Sigmoid colon (tissue), 7 donors: ENCODE results near the gene MRPL24. TPM values are rescaled to one million over a fixed set of nuclear protein-coding genes. Genes with fewer than 3 reads are reported as not detected.

Source experiments
- DNase-seq: peaks from one replicate; pipeline ENCODE4 v3.0.0-alpha.2; 2019
- H3K27ac ChIP-seq, 4 donors: fragments of 200-600 bp; sonication (generic); one replicate each; pipeline ENCODE4 v1.5.1; 2016 to 2019; ENCODE audit warnings: mild to moderate bottlenecking in 1 of 4
- H3K27me3 ChIP-seq, 3 donors: fragments of 200-600 bp; sonication (generic); one replicate each; pipeline ENCODE4 v1.5.1; 2019; ENCODE audit warnings: mild to moderate bottlenecking in 1 of 3
- H3K36me3 ChIP-seq, 4 donors: fragments of 200-600 bp; sonication (generic); one replicate each; pipeline ENCODE4 v1.5.1; 2016 to 2019
- H3K4me1 ChIP-seq, 4 donors: fragments of 200-600 bp; sonication (generic); one replicate each; pipeline ENCODE4 v1.5.1; 2017 to 2019
- H3K4me3 ChIP-seq, 4 donors: fragments of 200-600 bp; sonication (generic); one replicate each; pipeline ENCODE4 v1.5.1; 2017 to 2019; ENCODE audit warnings: mild to moderate bottlenecking in 2 of 4, moderate library complexity in 1 of 4
- H3K9me3 ChIP-seq, 4 donors: fragments of 200-600 bp in 3 of 4; sonication (generic) in 3 of 4; one replicate each; pipeline versions ENCODE4 v1.5.1 to v1.6.1; 2013 to 2019
- EP300 ChIP-seq, 4 donors: sonication (generic); formaldehyde crosslinking; IDR thresholded peaks; one replicate each; pipeline ENCODE4 v1.6.1; 2017; ENCODE audit warnings: antibody characterized with exemption in 4 of 4
- POLR2A ChIP-seq, 2 donors: fragments of 450-650 bp; IDR thresholded peaks; one replicate each; pipeline ENCODE4 v1.6.1; 2016; ENCODE audit warnings: antibody characterized with exemption in 2 of 2, mild to moderate bottlenecking in 2 of 2, moderate library complexity in 2 of 2
- POLR2AphosphoS5 ChIP-seq, 4 donors: sonication (generic); formaldehyde crosslinking; IDR thresholded peaks; one replicate each; pipeline ENCODE4 v1.6.1; 2017; ENCODE audit warnings: antibody characterized with exemption in 4 of 4
- WGBS, 2 donors: extraction: QIAGEN DNeasy Blood & Tissue Kit; methylation state at CpG; one replicate each; pipeline ENCODE4 v1.1.7; 2013; 5-methylcytosine and 5-hydroxymethylcytosine counted together
- intact Hi-C: fragments of 100-400 bp; cut with DNase I; formaldehyde crosslinking; loops from one replicate; pipeline ENCODE4 v1.15.1; 2023
- polyA plus RNA-seq, 3 donors: library from polyadenylated mRNA; stranded (reverse); fragments of 200-250 nt; gene quantifications; one replicate each; pipeline ENCODE4 v1.2.3, GENCODE V29; 2013
- total RNA-seq, 4 donors: library from RNA; depleted of rRNA; stranded (reverse); fragments of >200 nt; gene quantifications; one replicate each; pipeline ENCODE4 v1.1.0, GENCODE V29; 2016
- TF ChIP-seq, protein P1 (sequence below), 4 experiments: fragments of 450-650 bp in 3 of 4; fragments of 200-600 bp in 1 of 4; IDR thresholded peaks; one replicate each; pipeline ENCODE4 v1.5.1; 2016 to 2019; ENCODE audit warnings: antibody characterized with exemption in 4 of 4, mild to moderate bottlenecking in 3 of 4, moderate library complexity in 2 of 4
- donor health status: healthy with polysubstance abuse.
- donor health status: Bipolar disorder and iron deficiency.
- donor health status: healthy.

MRPL24 gene
- total and polyA plus RNA-seq, 7 donors, result 53.0 to 81.1 (median 68.5) TPM

DNA sequence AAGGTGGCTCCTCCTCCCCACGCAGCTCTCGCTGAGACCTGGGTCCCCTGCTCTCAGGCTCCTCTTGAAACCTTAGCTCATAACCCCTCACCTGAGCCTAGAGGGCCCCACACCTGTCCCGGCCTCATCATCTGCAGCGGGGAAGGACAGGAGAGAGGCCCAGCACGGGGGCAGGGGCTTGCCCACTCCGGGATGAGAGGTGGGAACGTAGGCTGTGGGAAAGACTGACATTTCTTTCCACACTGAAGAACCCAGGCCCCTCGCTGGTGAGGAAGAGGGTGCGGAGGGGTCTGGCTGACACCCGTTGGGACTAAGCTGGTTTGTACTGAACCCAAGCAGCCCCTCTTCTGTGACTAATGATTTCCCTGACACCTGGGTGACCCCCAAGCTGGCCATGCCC, 49.7 kb downstream of the MRPL24 start:
- no peak for DNase-seq
- TF ChIP-seq POLR2AphosphoS5 (IDR thresholded peaks at IDR 0.05) (no peak), EP300 (IDR thresholded peaks at IDR 0.05) (no peak), POLR2A (IDR thresholded peaks at IDR 0.05) (no peak)
- TF ChIP-seq, protein P1, sequence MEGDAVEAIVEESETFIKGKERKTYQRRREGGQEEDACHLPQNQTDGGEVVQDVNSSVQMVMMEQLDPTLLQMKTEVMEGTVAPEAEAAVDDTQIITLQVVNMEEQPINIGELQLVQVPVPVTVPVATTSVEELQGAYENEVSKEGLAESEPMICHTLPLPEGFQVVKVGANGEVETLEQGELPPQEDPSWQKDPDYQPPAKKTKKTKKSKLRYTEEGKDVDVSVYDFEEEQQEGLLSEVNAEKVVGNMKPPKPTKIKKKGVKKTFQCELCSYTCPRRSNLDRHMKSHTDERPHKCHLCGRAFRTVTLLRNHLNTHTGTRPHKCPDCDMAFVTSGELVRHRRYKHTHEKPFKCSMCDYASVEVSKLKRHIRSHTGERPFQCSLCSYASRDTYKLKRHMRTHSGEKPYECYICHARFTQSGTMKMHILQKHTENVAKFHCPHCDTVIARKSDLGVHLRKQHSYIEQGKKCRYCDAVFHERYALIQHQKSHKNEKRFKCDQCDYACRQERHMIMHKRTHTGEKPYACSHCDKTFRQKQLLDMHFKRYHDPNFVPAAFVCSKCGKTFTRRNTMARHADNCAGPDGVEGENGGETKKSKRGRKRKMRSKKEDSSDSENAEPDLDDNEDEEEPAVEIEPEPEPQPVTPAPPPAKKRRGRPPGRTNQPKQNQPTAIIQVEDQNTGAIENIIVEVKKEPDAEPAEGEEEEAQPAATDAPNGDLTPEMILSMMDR (IDR thresholded peaks at IDR 0.05), result no peak
- Histone ChIP-seq H3K4me3 (no peak overlapping the region), H3K4me1 (peaks cover 0 to 26% (median 13%) of the 10 kb centered on the region in 4 donors), H3K27me3 (peaks cover 4 to 45% (median 18%) of the 10 kb centered on the region in 3 donors), H3K27ac (no peak overlapping the region), H3K36me3 (no peaks in the 10 kb centered on the region), H3K9me3 (no peaks in the 10 kb centered on the region)
- intact Hi-C loops, result no loop called here
- WGBS, 2 donors, result 70 to 72% methylated on average over 10 of the region's 10 CpGs

DNA sequence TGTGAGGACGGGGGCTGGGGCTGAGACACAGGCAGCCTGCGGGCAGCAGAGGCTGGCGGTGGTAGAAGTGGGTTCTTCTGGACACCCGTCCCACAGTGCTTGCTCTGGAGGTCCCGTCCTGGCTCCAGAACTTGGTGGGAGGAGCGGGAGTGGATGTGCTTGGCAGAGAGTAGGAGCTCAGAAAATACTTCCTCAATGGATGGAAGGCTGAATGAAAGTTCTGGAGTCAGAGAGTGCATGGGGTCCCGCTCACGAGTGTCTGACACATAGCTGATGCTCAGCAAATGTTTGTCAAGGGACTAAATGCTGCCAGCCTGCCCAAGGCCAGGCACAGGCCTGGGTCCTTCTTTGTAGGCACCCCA, 50.2 kb downstream of the MRPL24 start:
- intact Hi-C loops, result no loop called here
- TF ChIP-seq, protein P1 (IDR thresholded peaks at IDR 0.05), result no peak
- TF ChIP-seq POLR2A (IDR thresholded peaks at IDR 0.05) (no peak), POLR2AphosphoS5 (IDR thresholded peaks at IDR 0.05) (no peak), EP300 (IDR thresholded peaks at IDR 0.05) (no peak)

DNA sequence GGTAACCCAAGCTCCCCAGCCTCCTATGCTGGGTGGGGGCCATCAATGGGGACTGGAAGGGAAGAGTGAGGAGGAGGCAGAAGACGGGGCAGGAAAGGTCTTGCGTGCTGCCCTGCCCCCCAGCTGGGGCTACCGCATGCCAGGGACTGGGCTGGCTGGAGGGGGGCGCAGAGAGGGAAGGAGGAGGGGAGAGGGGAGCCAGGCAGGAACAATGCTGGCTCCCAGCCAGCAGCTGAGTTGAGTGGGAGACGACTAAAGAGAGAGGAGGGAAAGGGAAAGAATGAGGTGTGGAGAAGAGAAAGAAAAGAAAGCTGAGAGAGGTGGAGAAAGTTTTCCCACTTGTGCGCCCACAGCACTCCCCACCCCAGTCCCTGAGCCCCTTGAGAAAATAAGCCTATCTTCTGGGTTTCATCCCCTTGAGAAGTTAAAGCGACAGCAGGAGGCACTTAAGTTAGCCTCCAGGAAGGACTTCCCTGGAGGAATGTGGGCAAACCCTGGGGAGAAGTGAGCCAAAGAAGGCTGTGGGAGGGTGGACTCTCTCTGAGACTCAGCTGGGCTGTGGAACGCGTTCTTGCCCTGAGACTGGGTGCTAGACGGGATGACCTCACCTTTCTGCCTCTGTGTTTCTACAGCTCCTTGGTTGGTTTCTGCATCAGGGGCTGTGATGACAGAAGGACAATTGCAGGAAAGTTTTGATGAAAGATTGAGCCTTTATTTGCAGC, 50.8 kb downstream of the MRPL24 start:
- H3K36me3 ChIP-seq, result no peaks in the 10 kb centered on the region
- H3K27ac ChIP-seq, result no peak overlapping the region
- no peak for DNase-seq
- TF ChIP-seq POLR2AphosphoS5 (IDR thresholded peaks at IDR 0.05) (no peak), EP300 (IDR thresholded peaks at IDR 0.05) (no peak)
- TF ChIP-seq, protein P1 (IDR thresholded peaks at IDR 0.05), result no peak
- peaks cover 0 to 26% (median 13%) of the 10 kb centered on the region in 4 donors for H3K4me1 ChIP-seq
- H3K27me3 ChIP-seq, result peaks cover 4 to 47% (median 18%) of the 10 kb centered on the region in 3 donors
- intact Hi-C loops, result loop anchor here (1.0 to 2.0 kb wide), 2 partner anchors 15 to 35 kb away; partner anchors contain the start of gene CRABP2
- WGBS, 2 donors, result 26 to 32% methylated on average over 10 of the region's 10 CpGs
- H3K4me3 ChIP-seq, result peak overlapping the region in 1 of 4 donors; percentile 0
- H3K9me3 ChIP-seq, result no peaks in the 10 kb centered on the region

More for the DNA sequence above, 50.2 kb downstream of the MRPL24 start:
- Histone ChIP-seq H3K4me3 (no peak overlapping the region), H3K9me3 (no peaks in the 10 kb centered on the region), H3K27me3 (peaks cover 4 to 45% (median 18%) of the 10 kb centered on the region in 3 donors), H3K36me3 (no peaks in the 10 kb centered on the region), H3K27ac (no peak overlapping the region), H3K4me1 (peaks cover 0 to 26% (median 13%) of the 10 kb centered on the region in 4 donors)
- 71 to 72% methylated on average over 8 of the region's 8 CpGs for WGBS, 2 donors
- DNase-seq, result no peak

DNA sequence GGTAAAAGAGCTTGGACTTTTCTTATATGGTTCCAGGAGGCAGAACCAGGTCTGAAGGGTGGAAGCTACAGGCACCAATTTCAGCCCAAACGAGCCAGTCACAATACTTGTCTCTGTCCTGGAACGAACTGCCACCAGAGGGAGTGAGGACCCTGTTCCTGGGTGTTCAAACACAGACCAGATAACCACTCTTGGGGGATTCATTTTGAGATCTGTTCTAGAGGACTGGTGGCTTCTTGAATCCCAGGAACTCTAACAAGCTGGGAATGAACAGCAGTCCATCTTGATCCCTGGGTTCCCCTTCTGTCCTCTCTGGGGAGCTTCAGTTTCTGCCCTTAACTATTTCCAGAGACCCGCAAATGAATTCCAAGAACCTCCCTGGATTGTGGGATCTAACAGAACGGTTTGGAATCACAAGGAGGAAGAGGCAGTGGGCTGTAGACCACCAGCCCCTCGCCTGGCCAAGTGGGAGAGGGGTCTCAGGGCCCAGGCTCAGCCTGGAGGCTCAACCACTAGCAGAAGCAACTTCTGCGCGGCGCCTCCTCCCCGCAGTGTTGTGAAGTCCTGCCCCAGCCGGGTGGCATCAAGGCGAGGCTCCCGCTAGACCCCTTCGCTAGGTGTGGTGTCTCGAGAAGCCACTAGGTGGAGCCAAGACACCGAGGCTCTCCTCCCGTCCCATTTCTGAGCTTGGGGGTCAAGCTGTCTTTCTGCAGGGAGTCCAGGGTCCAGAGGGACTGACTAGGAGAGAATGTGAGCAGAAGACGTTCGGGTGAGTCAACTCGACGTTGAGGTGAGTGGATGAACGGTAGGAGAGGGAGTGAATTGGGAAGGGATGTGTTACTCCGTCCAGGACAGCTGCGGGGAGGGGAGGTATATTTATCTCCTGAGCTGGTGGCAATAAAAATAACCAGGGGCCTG, 51.6 kb downstream of the MRPL24 start:
- Histone ChIP-seq H3K27me3 (peaks cover 4 to 56% (median 18%) of the 10 kb centered on the region in 3 donors), H3K27ac (peak overlapping the region in 1 of 4 donors; percentile 1)
- WGBS, 2 donors, result 1 to 2% methylated on average over 23 of the region's 23 CpGs

More for the DNA sequence above, 51.6 kb downstream of the MRPL24 start:
- peak; percentile 91 for DNase-seq
- Histone ChIP-seq H3K4me1 (peaks cover 0 to 26% (median 13%) of the 10 kb centered on the region in 4 donors), H3K4me3 (peak overlapping the region in 2 of 4 donors; percentile 0 to 4), H3K36me3 (no peaks in the 10 kb centered on the region), H3K9me3 (no peaks in the 10 kb centered on the region)
- intact Hi-C loops, result loop anchor here (1.0 to 2.0 kb wide), 2 partner anchors 16 to 36 kb away; partner anchors contain the start of gene CRABP2
- TF ChIP-seq POLR2A (IDR thresholded peaks at IDR 0.05) (no peak), POLR2AphosphoS5 (IDR thresholded peaks at IDR 0.05) (no peak), EP300 (IDR thresholded peaks at IDR 0.05) (no peak)
- TF ChIP-seq, protein P1 (IDR thresholded peaks at IDR 0.05), result peak; percentile 89 to 95 (median 92)

Other genes starting within 250 kb of the MRPL24 start
- 10 to 100 TPM; 39.8 to 61.6 (median 53.2) TPM for gene MEF2D, start 240.3 kb downstream of the MRPL24 start, total RNA-seq
- 10 to 100 TPM; 13.2 to 31.2 (median 22.9) TPM for gene MEF2D, start 240.3 kb downstream of the MRPL24 start, polyA plus RNA-seq
- gene IQGAP3, start 168.5 kb downstream of the MRPL24 start, total RNA-seq, result under 1 TPM in 3 of 4 donors, not detected in 1; 0.55 to 0.81 (median 0.71) TPM
- 10 to 100 TPM in 1 of 3 donors, under 1 TPM in 2; 0.60 to 11.2 (median 0.92) TPM for gene IQGAP3, start 168.5 kb downstream of the MRPL24 start, polyA plus RNA-seq
- not detected for gene TTC24, start 161.4 kb downstream of the MRPL24 start, total RNA-seq
- 1 to 10 TPM in 1 of 3 donors, not detected in 2; 2.6 TPM for gene TTC24, start 161.4 kb downstream of the MRPL24 start, polyA plus RNA-seq
- 100 to 1,000 TPM in 1 of 4 donors, 10 to 100 TPM in 3; 59.3 to 113 (median 67.2) TPM for gene NAXE, start 149.3 kb downstream of the MRPL24 start, total RNA-seq
- gene NAXE, start 149.3 kb downstream of the MRPL24 start, polyA plus RNA-seq, result 10 to 100 TPM; 80.8 to 91.6 (median 84.1) TPM
- 10 to 100 TPM; 12.2 to 22.9 (median 17.3) TPM for gene GPATCH4, start 139.6 kb downstream of the MRPL24 start, total RNA-seq
- gene GPATCH4, start 139.6 kb downstream of the MRPL24 start, polyA plus RNA-seq, result 10 to 100 TPM; 10.2 to 32.9 (median 18.0) TPM
- gene HAPLN2, start 121.7 kb downstream of the MRPL24 start, total RNA-seq, result 1 to 10 TPM in 1 of 4 donors, under 1 TPM in 1, not detected in 2; 0.71 to 1.2 TPM
- under 1 TPM in 1 of 3 donors, not detected in 2; 0.10 TPM for gene HAPLN2, start 121.7 kb downstream of the MRPL24 start, polyA plus RNA-seq
- 1 to 10 TPM in 3 of 4 donors, not detected in 1; 2.0 to 2.9 (median 2.3) TPM for gene BCAN, start 99.0 kb downstream of the MRPL24 start, total RNA-seq
- under 1 TPM in 1 of 3 donors, not detected in 2; 0.12 TPM for gene BCAN, start 99.0 kb downstream of the MRPL24 start, polyA plus RNA-seq
- 10 to 100 TPM in 2 of 4 donors, 1 to 10 TPM in 2; 7.1 to 21.0 (median 10.4) TPM for gene NES, start 63.7 kb downstream of the MRPL24 start, total RNA-seq
- gene NES, start 63.7 kb downstream of the MRPL24 start, polyA plus RNA-seq, result 1 to 10 TPM in 2 of 3 donors, under 1 TPM in 1; 0.60 to 6.9 (median 1.8) TPM
- 1 to 10 TPM; 3.1 to 7.8 (median 5.4) TPM for gene CRABP2, start 35.5 kb downstream of the MRPL24 start, total RNA-seq
- gene CRABP2, start 35.5 kb downstream of the MRPL24 start, polyA plus RNA-seq, result 1 to 10 TPM in 1 of 3 donors, not detected in 2; 4.9 TPM
- gene METTL25B, start 12.6 kb downstream of the MRPL24 start, total RNA-seq, result 10 to 100 TPM; 11.8 to 21.6 (median 13.7) TPM
- gene METTL25B, start 12.6 kb downstream of the MRPL24 start, polyA plus RNA-seq, result 10 to 100 TPM; 19.0 to 33.1 (median 22.8) TPM
- gene ISG20L2, start 12.3 kb downstream of the MRPL24 start, total RNA-seq, result 10 to 100 TPM; 13.6 to 17.6 (median 16.7) TPM
- 10 to 100 TPM; 12.0 to 23.4 (median 17.1) TPM for gene ISG20L2, start 12.3 kb downstream of the MRPL24 start, polyA plus RNA-seq
- gene HDGF, start 10.6 kb upstream of the MRPL24 start, total RNA-seq, result 100 to 1,000 TPM; 108 to 128 (median 116) TPM
- gene HDGF, start 10.6 kb upstream of the MRPL24 start, polyA plus RNA-seq, result 100 to 1,000 TPM; 156 to 297 (median 202) TPM
- 10 to 100 TPM; 27.5 to 34.1 (median 32.4) TPM for gene PRCC, start 26.4 kb upstream of the MRPL24 start, total RNA-seq
- 10 to 100 TPM; 42.0 to 49.7 (median 48.3) TPM for gene PRCC, start 26.4 kb upstream of the MRPL24 start, polyA plus RNA-seq
- 1 to 10 TPM; 1.5 to 8.2 (median 4.3) TPM for gene SH2D2A, start 75.8 kb upstream of the MRPL24 start, total RNA-seq
- 1 to 10 TPM in 2 of 3 donors, under 1 TPM in 1; 0.69 to 7.9 (median 1.2) TPM for gene SH2D2A, start 75.8 kb upstream of the MRPL24 start, polyA plus RNA-seq
- not detected for gene INSRR, start 118.0 kb upstream of the MRPL24 start, total RNA-seq
- under 1 TPM in 1 of 3 donors, not detected in 2; 0.06 TPM for gene INSRR, start 118.0 kb upstream of the MRPL24 start, polyA plus RNA-seq
- 1 to 10 TPM; 1.5 to 4.9 (median 3.6) TPM for gene NTRK1, start 119.8 kb upstream of the MRPL24 start, total RNA-seq
- gene NTRK1, start 119.8 kb upstream of the MRPL24 start, polyA plus RNA-seq, result under 1 TPM in 2 of 3 donors, not detected in 1; 0.42 to 0.60 TPM
- gene PEAR1, start 152.6 kb upstream of the MRPL24 start, total RNA-seq, result 1 to 10 TPM; 3.6 to 8.3 (median 5.6) TPM
- 1 to 10 TPM in 1 of 3 donors, under 1 TPM in 2; under 0.01 to 3.8 (median 0.69) TPM for gene PEAR1, start 152.6 kb upstream of the MRPL24 start, polyA plus RNA-seq
- not detected for gene LRRC71, start 179.5 kb upstream of the MRPL24 start, total RNA-seq
- gene LRRC71, start 179.5 kb upstream of the MRPL24 start, polyA plus RNA-seq, result under 1 TPM in 1 of 3 donors, not detected in 2; 0.07 TPM